Right renal pelvis (tissue), 4 donors: ENCODE results near the gene TRIM23. TPM values are rescaled to one million over a fixed set of nuclear protein-coding genes. Genes with fewer than 3 reads are reported as not detected.
"Not testable (repeated sequence)": the region's sequence is repeated elsewhere in the genome, so short reads cannot be mapped to it uniquely, and the experiment has no call there.

ENCODE experiments used
- DNase-seq, 4 donors: peaks; one replicate each; pipeline ENCODE4 v3.0.0-alpha.2; 2013; ENCODE audit warnings: low read depth in 4 of 4, low spot score in 3 of 4, missing footprints in 1 of 4
- polyA plus RNA-seq, 4 donors: library from polyadenylated mRNA; unstranded; fragments of 120-200 nt; gene quantifications; one replicate each; pipeline ENCODE4 v1.2.1, GENCODE V29; 2013; ENCODE audit not compliant: insufficient read length in 4 of 4

The TRIM23 gene
- 10 to 100 TPM; 21.0 to 25.0 (median 23.9) TPM for polyA plus RNA-seq

- DNase-seq = peak in 3 of 4 donors; percentile 87 to 91 (median 90)
These were observed at the start of gene TRIM23 for GRCh38 chr5:65624025-65624570. Gene TRIM23 (minus strand): TSS chr5:65624333. CDS start chr5:65624274, 59 bp downstream.

DNA sequence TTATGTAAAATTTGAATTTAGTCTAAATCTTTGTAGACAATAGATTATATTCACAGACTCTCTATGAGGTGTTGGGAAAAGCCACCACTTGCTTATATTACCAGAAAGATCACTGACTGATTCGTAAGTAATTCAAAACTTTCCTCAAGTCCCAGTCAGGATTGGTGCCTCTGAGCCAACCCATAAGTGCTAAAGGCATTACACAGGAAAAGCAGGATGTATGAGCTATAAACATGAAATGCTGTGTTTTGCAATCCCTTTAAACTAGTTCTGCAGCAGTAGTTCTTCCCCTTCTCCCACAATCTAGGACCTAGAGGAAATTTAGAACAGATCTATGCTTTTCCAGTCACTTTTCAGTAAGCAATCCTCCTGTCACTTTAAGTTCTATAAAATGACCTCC is 48.7 kb upstream of the TRIM23 start:
- DNase-seq = no peak

DNA sequence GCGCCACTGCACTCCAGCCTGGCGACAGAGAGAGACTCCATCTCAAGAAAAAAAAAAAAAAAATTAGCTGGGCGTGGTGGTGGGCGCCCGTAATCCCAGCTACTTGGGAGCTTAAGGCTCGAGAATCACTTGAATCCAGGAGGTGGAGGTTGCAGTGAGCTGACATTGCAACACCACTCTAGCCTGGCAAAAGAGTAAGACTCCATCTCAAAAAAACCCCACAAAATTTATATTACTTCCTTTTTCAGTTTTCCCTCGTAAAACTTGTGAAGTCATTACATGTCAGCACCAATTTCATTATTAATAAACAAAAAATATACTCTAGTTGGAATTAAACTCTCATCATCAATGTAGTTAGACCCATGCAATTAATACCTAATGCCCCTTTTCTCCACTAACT is 44.6 kb upstream of the TRIM23 start:
- no peak for DNase-seq

- DNase-seq = no peak
These were observed 39.8 kb upstream of the TRIM23 start for GRCh38 chr5:65663804-65664521.

- DNase-seq = no peak
These were observed 30.6 kb upstream of the TRIM23 start for GRCh38 chr5:65654713-65655112.

GRCh38 chr5:65651144-65651543 is 27.0 kb upstream of the TRIM23 start:
- no peak for DNase-seq

- DNase-seq = no peak
These were observed 23.8 kb upstream of the TRIM23 start for GRCh38 chr5:65647941-65648340.

- DNase-seq = no peak
These were observed 22.8 kb upstream of the TRIM23 start for GRCh38 chr5:65646938-65647337.

DNA sequence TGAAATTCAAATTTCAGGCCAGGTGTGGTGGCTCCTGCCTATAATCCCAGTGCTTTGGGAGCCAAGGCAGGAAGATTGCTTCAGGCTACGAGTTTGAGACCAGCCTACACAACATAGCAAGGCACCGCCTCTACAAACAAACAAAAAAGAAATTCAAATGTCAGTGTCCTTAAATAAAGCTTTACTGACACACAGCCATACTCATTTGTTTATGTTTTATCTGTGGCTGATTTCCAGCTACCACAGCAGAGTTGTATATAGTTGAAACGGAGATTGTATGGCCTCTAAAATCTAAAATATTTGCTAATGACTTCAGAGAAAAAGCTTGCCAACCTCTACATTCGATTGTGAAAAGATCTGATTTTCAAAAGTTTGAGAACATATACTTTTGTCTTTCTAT is 16.1 kb upstream of the TRIM23 start:
- DNase-seq = no peak

- no peak for DNase-seq
These were observed 6.8 kb upstream of the TRIM23 start for GRCh38 chr5:65630981-65631380.

DNA sequence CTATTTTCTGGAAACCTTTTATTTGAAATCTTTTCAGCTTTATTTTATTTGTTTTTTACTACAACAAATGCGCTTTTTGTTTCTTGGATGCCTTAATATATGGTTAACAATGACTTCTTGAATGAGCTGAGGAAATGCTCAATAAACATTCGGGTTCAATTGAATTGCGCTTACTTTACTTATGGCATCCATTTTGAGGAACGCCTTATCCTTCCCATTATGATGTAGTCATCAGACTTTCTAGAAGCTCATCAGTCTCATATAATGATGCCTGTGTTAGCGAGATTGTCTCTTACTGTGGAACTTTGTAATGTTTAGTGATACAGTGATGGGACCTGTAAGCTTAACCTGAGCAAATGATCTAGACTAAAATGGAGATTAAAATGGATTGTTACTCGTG is 1.6 kb upstream of the TRIM23 start:
- no peak for DNase-seq

DNA sequence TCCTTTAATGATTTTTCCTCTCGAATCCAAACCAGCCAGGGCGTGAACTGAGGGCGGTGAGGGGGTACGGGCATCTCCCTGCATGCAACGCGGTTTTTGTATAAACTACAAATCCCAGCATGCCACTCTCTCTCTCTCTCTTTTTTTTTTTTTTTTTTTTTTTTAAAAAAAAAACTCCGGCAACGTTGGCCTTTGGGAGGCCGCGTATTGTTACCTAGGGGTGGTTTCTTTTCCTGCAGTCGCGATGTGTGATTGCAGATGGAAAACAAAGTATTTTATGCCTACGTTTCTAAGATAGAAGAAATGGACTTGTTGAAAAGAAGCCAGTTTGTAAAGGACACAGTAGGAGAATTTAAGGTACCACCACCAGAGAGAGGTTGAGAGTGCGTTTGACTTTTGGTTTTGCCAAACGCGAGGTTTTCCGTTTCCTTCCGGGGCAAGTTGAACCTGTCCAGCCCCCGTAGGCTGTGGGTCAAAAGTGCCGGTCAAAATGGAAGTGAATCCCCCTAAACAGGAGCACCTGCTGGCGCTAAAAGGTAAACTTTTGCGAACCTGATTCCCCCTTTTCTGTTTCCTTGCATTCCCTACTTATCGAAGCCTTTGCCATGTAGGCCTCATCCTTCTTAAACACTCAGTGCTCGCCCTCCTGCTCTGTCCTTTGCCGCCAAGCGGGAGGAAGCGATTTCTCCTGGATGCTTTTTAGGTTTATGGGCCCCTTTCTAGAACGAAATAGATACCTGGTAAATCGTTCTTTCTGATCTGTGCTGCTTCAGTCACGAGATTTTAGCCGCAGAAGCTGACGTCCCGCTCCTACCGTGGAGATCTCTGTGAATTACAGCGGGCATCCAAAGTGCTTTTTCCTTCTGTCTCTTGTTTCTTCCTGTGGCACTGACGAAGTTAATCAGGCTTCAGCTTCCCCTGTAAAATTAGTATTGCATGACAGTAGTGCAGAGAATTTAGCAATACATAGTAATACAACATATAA is 730 bp upstream of the TRIM23 start, which contains the start of the genes SHLD3 and TRAPPC13:
Gene SHLD3, plus strand, starts transcription at position 457 of the 985 bp plus-strand sequence. CDS start 4,561 bp downstream, outside the sequence.
Gene TRAPPC13, plus strand, starts transcription at position 457 of the 985 bp plus-strand sequence. Its CDS starts 34 bp downstream, at position 491.
- peak; percentile 82 to 92 (median 86) for DNase-seq

GRCh38 chr5:65623482-65623881 is 651 bp downstream of the TRIM23 start:
- DNase-seq = no peak

DNA sequence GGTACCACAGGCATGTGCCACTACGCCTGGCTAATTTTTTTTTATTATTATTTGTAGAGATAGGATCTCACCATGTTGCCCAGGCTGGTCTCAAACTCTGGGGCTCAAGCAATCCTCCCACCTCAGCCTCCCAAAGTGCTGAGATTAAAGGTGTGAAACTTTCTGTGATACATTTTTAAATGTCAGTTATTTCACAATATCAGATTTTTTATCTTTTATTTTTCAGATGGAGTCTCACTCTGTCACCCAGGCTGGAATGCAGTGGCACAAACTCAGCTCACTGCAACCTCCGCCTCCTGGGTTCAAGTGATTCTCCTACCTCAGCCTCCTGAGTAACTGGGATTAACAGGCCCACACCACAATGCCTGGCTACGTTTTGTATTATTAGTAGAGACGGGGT is 2.2 kb downstream of the TRIM23 start:
- not testable (repeated sequence) for DNase-seq

GRCh38 chr5:65620021-65620420 is 4.1 kb downstream of the TRIM23 start:
- no peak for DNase-seq

- DNase-seq = no peak
These were observed 11.7 kb downstream of the TRIM23 start for GRCh38 chr5:65612298-65612907.

DNA sequence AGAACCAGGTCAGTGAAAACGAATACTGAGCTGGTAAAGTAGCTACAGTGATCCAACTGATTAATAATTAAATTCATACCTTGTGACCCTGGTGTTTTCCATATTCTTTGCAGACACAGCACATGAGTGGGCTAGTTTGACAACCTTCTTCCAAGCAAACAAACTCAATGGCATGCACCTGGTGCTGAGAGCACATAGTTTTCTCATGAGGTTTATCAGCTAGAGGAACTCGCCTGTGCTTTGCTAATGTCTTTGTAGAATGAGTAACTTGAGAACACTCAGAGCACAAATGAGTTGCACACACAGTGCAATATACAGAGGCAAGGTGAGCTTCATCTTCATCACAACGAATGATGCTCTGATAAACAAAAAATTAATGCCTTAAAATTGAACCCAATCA is 12.6 kb downstream of the TRIM23 start:
- peak in 2 of 4 donors; percentile 12 to 22 for DNase-seq

DNA sequence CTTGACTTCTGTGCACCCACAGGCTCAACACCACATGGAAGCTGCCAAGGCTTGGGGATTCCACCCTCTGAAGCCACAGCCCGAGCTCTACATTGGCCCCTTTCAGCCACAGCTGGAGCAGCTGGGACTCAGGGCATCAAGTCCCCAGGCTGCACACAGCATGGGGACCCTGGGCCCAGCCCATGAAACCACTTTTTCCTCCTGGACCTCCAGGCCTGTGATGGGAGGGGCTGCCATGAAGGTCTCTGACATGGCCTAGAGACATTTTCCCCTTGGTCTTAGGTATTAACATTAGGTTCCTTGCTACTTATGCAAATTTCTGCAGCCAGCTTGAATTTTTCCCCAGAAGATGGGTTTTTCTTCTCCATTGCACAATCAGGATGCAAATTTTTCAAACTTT is 22.4 kb downstream of the TRIM23 start:
- not testable (repeated sequence) for DNase-seq

GRCh38 chr5:65588694-65589093 is 35.4 kb downstream of the TRIM23 start:
- no peak for DNase-seq

GRCh38 chr5:65577141-65577540 is 47.0 kb downstream of the TRIM23 start:
- DNase-seq = no peak
